Measurements from ENCODE around the gene NME4.
"Not testable (repeated sequence)": the region's sequence is repeated elsewhere in the genome, so short reads cannot be mapped to it uniquely, and the experiment has no call there.

Gene NME4

GRCh38 chr16:400061-400591 lies 3.1 kb downstream of the NME4 start:
- no peak for DNase-seq

- peak; percentile 64 for DNase-seq
Observed at GRCh38 chr16:401468-402348, 4.7 kb downstream of the NME4 start, which contains the start of gene DECR2. Gene DECR2 (plus strand): TSS chr16:401885. CDS start chr16:401964, 79 bp downstream.

GRCh38 chr16:404971-405486 lies 8.0 kb downstream of the NME4 start:
- no peak for DNase-seq

GRCh38 chr16:405548-406506 lies 8.8 kb downstream of the NME4 start:
- DNase-seq: no peak

GRCh38 chr16:407253-407652 lies 10.3 kb downstream of the NME4 start:
- no peak for DNase-seq

- DNase-seq: no peak
Observed at GRCh38 chr16:410516-411178, 13.6 kb downstream of the NME4 start.

GRCh38 chr16:411576-412265 lies 14.7 kb downstream of the NME4 start:
- no peak for DNase-seq

- no peak for DNase-seq
Observed at GRCh38 chr16:414395-415169, 17.6 kb downstream of the NME4 start.

GRCh38 chr16:415170-415498 lies 18.1 kb downstream of the NME4 start:
- not testable (repeated sequence) for DNase-seq

- not testable (repeated sequence) for DNase-seq
Observed at GRCh38 chr16:422179-422578, 25.2 kb downstream of the NME4 start.

- no peak for DNase-seq
Observed at GRCh38 chr16:424033-424622, 27.1 kb downstream of the NME4 start.

- no peak for DNase-seq
Observed at GRCh38 chr16:424623-425081, 27.7 kb downstream of the NME4 start.

GRCh38 chr16:425082-425718 lies 28.2 kb downstream of the NME4 start, which contains the start of gene RAB11FIP3:
Gene RAB11FIP3 (plus strand): TSS chr16:425649. CDS start chr16:426007, 358 bp downstream.
- DNase-seq: peak; percentile 61

- no peak for DNase-seq
Observed at GRCh38 chr16:425740-426114, 28.7 kb downstream of the NME4 start.

- DNase-seq: no peak
Observed at GRCh38 chr16:426115-426905, 29.3 kb downstream of the NME4 start.

GRCh38 chr16:426906-427249 lies 29.9 kb downstream of the NME4 start:
- DNase-seq: no peak

- DNase-seq: no peak
Observed at GRCh38 chr16:427250-427649, 30.3 kb downstream of the NME4 start.

- no peak for DNase-seq
Observed at GRCh38 chr16:430904-431303, 33.9 kb downstream of the NME4 start.

- no peak for DNase-seq
Observed at GRCh38 chr16:440627-441026, 43.6 kb downstream of the NME4 start.
